ENCODE results near the gene PTPN4.

DNA sequence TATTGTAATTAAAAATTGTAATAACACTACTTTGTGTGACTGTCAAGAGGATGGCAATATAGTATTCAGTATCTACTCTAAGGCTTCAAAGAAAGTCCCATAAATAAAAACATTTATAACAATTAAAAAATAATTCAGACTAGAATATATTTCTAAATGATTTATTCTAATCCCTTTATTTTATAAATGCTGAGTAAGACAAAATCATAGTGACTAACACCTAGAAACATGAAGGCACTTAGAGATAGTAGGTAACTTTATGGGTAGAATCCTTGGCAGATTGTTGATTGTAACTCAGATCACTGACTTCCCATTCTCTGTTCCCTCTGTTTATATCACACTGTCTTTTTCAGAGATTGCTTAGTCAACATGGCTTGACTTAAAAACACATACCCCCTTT is 174.6 kb downstream of the PTPN4 start:
- TF ChIP-seq EZH2phosphoT487 (IDR thresholded peaks at IDR 0.05; ENCODE audit: insufficient read depth, low read depth), result no peak
- TF ChIP-seq EZH2 (IDR thresholded peaks at IDR 0.05; ENCODE audit: insufficient read depth, poor library complexity, severe bottlenecking), result no peak
